K562 (cell line): ENCODE results near the gene CHD5. TPM values are rescaled to one million over a fixed set of nuclear protein-coding genes. Genes with fewer than 3 reads are reported as not detected.

ENCODE experiments used
- ATAC-seq: fragments of 200-7000 bp; cut with Tn5 transposase; 3 replicates; pipeline ENCODE4 v1.9.1; 2020; ENCODE audit warnings: moderate library complexity
- BruUV-seq: library from RNA; stranded (reverse); fragments of 400-500 nt; replicated peaks from 2 replicates; lab custom pipeline; 2021; lab: Mats Ljungman, UMichigan
- CTCF ChIA-PET: fragments of 300-600 bp; formaldehyde crosslinking; extraction: SDS; loops from one replicate; lab custom pipeline; 2021; ENCODE audit warnings: low intra/inter-chr PET ratio; lab: Yijun Ruan, JAX
- POLR2A ChIA-PET: fragments of 300-600, 350-650 bp; sonication (Branson Sonifier 250); formaldehyde crosslinking; extraction: SDS; loops from one replicate; lab custom pipeline; 2021; ENCODE audit warnings: antibody characterized with exemption, inconsistent platforms; lab: Yijun Ruan, JAX
- DNase-seq, 4 experiments: peaks; one replicate each; pipeline versions ENCODE4 v3.0.0 to v3.0.0-alpha.2; 2011 to 2018; ENCODE audit warnings: low spot score in 3 of 4, mixed read lengths in 3 of 4; ENCODE audit errors: extremely low read depth in 1 of 4
- FAIRE-seq: peaks from 2 replicates; lab custom pipeline; 2011; peaks lifted over from hg19 to GRCh38; lab: Jason Lieb, UNC
- H2AFZ ChIP-seq: 2 replicates; pipeline ENCODE4 v1.6.0; 2011; ENCODE audit warnings: low read depth, low read length, control low read depth, inconsistent platforms
- H3K27ac ChIP-seq: fragments of 200-600 bp; 3 replicates; pipeline ENCODE4 v1.8.0; 2011; ENCODE audit warnings: low read depth, mild to moderate bottlenecking, control low read depth, inconsistent platforms, low read length, moderate library complexity, mixed read lengths; ENCODE audit errors: extremely low read depth
- H3K27me3 ChIP-seq, 2 experiments: fragments of 300-600 bp in 1 of 2; 2 replicates in 1 of 2; 3 replicates in 1 of 2; pipeline versions ENCODE4 v1.6.0 to v1.8.0; 2011; ENCODE audit warnings: inconsistent platforms in 2 of 2, low read length in 2 of 2, mild to moderate bottlenecking in 1 of 2, mixed read lengths in 1 of 2, moderate library complexity in 1 of 2; ENCODE audit not compliant: control insufficient read depth in 2 of 2, insufficient read depth in 2 of 2
- H3K36me3 ChIP-seq: fragments of 300-600 bp; 3 replicates; pipeline ENCODE4 v1.8.0; 2011; ENCODE audit warnings: mild to moderate bottlenecking, low read length, inconsistent platforms; ENCODE audit not compliant: control insufficient read depth, insufficient read depth
- H3K4me1 ChIP-seq, 2 experiments: fragments of 200-600 bp in 1 of 2; replicated peaks in 1 of 2; 2 replicates in 1 of 2; 3 replicates in 1 of 2; pipeline versions ENCODE4 v1.5.1 to v1.8.0; 2011; ENCODE audit warnings: inconsistent platforms in 2 of 2, low read length in 2 of 2, mild to moderate bottlenecking in 1 of 2, mixed read lengths in 1 of 2, moderate library complexity in 1 of 2; ENCODE audit not compliant: control insufficient read depth in 2 of 2, insufficient read depth in 2 of 2
- H3K4me2 ChIP-seq: 2 replicates; pipeline ENCODE4 v1.6.1; 2011; ENCODE audit warnings: low read length, control low read depth, inconsistent platforms, mixed read lengths; ENCODE audit not compliant: insufficient read depth
- H3K4me3 ChIP-seq: fragments of 200-600 bp; sonication (generic), shearing (Covaris generic); 2 replicates; pipeline ENCODE4 v1.5.1; 2016; ENCODE audit warnings: control low read depth, inconsistent platforms
- H3K79me2 ChIP-seq: fragments of 200-600 bp; 3 replicates; pipeline ENCODE4 v1.8.0; 2011; ENCODE audit warnings: low read length, inconsistent platforms; ENCODE audit not compliant: control insufficient read depth, insufficient read depth
- H3K9ac ChIP-seq, 2 experiments: 2 replicates each; pipeline versions ENCODE4 v1.6.0 to v1.6.1; 2011; ENCODE audit warnings: low read depth in 2 of 2, low read length in 2 of 2, control low read depth in 1 of 2, inconsistent platforms in 1 of 2, mild to moderate bottlenecking in 1 of 2, mixed read lengths in 1 of 2; ENCODE audit not compliant: insufficient read depth in 1 of 2
- H3K9me1 ChIP-seq: one replicate; pipeline ENCODE4 v1.6.0; 2011; ENCODE audit warnings: inconsistent platforms, mild to moderate bottlenecking, low read length, moderate library complexity; ENCODE audit not compliant: control insufficient read depth, insufficient read depth
- H3K9me3 ChIP-seq: replicated peaks from 2 replicates; pipeline ENCODE4 v1.5.1; 2011; ENCODE audit warnings: low read depth, low read length, inconsistent platforms; ENCODE audit not compliant: control insufficient read depth, insufficient read depth
- H4K20me1 ChIP-seq: replicated peaks from 2 replicates; pipeline ENCODE4 v1.6.1; 2011; ENCODE audit warnings: low read length, inconsistent platforms, mixed read lengths; ENCODE audit not compliant: control insufficient read depth, insufficient read depth
- CREBBP ChIP-seq: IDR thresholded peaks from one replicate; pipeline ENCODE4 v1.6.1; 2012; ENCODE audit warnings: low read depth, mild to moderate bottlenecking, control low read depth, inconsistent platforms, low read length
- DIDO1 ChIP-seq: fragments of 450-650 bp; IDR thresholded peaks from 2 replicates; pipeline ENCODE4 v1.6.1; 2016; ENCODE audit warnings: low read depth, missing biosample characterization, missing genetic modification characterization
- ILF3 ChIP-seq: fragments of 450-650 bp; IDR thresholded peaks from 2 replicates; pipeline ENCODE4 v1.6.1; 2018; ENCODE audit warnings: antibody characterized with exemption, mild to moderate bottlenecking, moderate library complexity, borderline replicate concordance
- JUN ChIP-seq, 2 experiments: sonication (generic) in 1 of 2; formaldehyde crosslinking in 1 of 2; IDR thresholded peaks; 2 replicates each; pipeline versions ENCODE4 v1.6.1 to v1.8.0; 2012 to 2022; ENCODE audit warnings: borderline replicate concordance in 2 of 2, mild to moderate bottlenecking in 2 of 2, improper control_type of control experiment in 1 of 2, low read depth in 1 of 2, low read length in 1 of 2, missing genetic modification reagents in 1 of 2
- KHSRP ChIP-seq: fragments of 450-650 bp; IDR thresholded peaks from 2 replicates; pipeline ENCODE4 v1.6.1; 2017
- NCOA4 ChIP-seq: fragments of 450-650 bp; IDR thresholded peaks from 2 replicates; pipeline ENCODE4 v1.6.1; 2018; ENCODE audit warnings: mild to moderate bottlenecking; ENCODE audit not compliant: partially characterized antibody
- NR4A1 ChIP-seq, 2 experiments: fragments of 250-450 bp in 1 of 2; fragments of 450-650 bp in 1 of 2; sonication (Bioruptor Pico) in 1 of 2; IDR thresholded peaks; 2 replicates each; pipeline versions ENCODE4 v1.4.0 to v1.6.1; 2016 to 2020; ENCODE audit warnings: mild to moderate bottlenecking in 2 of 2, missing compliant biosample characterization in 1 of 2, missing genetic modification characterization in 1 of 2, moderate library complexity in 1 of 2
- POLR3A ChIP-seq: IDR thresholded peaks from 2 replicates; pipeline ENCODE4 v1.6.1; 2011; ENCODE audit warnings: borderline replicate concordance, mild to moderate bottlenecking, moderate library complexity; ENCODE audit not compliant: insufficient read length, insufficient read depth; ENCODE audit errors: extremely low read depth
- RAD21 ChIP-seq, 2 experiments: fragments of 250-450 bp in 1 of 2; fragments of 450-650 bp in 1 of 2; sonication (Bioruptor Pico) in 1 of 2; formaldehyde crosslinking in 1 of 2; IDR thresholded peaks in 1 of 2; conservative IDR thresholded peaks in 1 of 2; 2 replicates each; pipeline versions ENCODE4 v1.4.0 to v1.8.0; 2020 to 2022; ENCODE audit warnings: mild to moderate bottlenecking in 2 of 2, moderate library complexity in 1 of 2
- RCOR1 ChIP-seq, 2 experiments: IDR thresholded peaks; 2 replicates each; pipeline ENCODE4 v1.6.1; 2012; ENCODE audit warnings: low read depth in 2 of 2, low read length in 2 of 2, borderline replicate concordance in 1 of 2, improper control_type of control experiment in 1 of 2
- STAT5B ChIP-seq: fragments of 250-450 bp; sonication (Bioruptor Pico); IDR thresholded peaks from 2 replicates; pipeline ENCODE4 v1.8.0; 2021; ENCODE audit warnings: mild to moderate bottlenecking, inconsistent platforms
- U2AF1 ChIP-seq: fragments of 200-400 bp; formaldehyde crosslinking; optimal IDR thresholded peaks from 2 replicates; pipeline ENCODE3; 2017; ENCODE audit warnings: mild to moderate bottlenecking, low read depth, low read length, moderate library complexity
- ZFP36 ChIP-seq: fragments of 150-350 bp; IDR thresholded peaks from 2 replicates; pipeline ENCODE4 v1.6.1; 2018; ENCODE audit warnings: low read length, low read depth; ENCODE audit not compliant: partially characterized antibody
- ZNF197 ChIP-seq: fragments of 200-800 bp; sonication (Bioruptor generic); IDR thresholded peaks from 2 replicates; pipeline ENCODE4 v1.6.1; 2016; ENCODE audit warnings: low read depth, missing genetic modification characterization, missing compliant biosample characterization
- ZNF785 ChIP-seq: fragments of 250-450 bp; sonication (Bioruptor Pico); IDR thresholded peaks from 2 replicates; pipeline ENCODE4 v1.4.0; 2020; ENCODE audit warnings: mild to moderate bottlenecking
- WGBS: fragments of 100-300 bp; shearing (Covaris generic); methylation state at CpG from one replicate; pipeline ENCODE4 v1.1.6; 2016; ENCODE audit warnings: low coverage, mixed read lengths; ENCODE audit not compliant: insufficient coverage; ENCODE audit errors: missing lambda C conversion rate; 5-methylcytosine and 5-hydroxymethylcytosine counted together
- in situ Hi-C: fragments of 300-500 bp; cut with MboI; formaldehyde crosslinking; loops from 4 replicates; pipeline ENCODE4 v1.15.0; 2018; ENCODE audit warnings: inconsistent platforms, mixed read lengths
- intact Hi-C: fragments of 100-400 bp; cut with micrococcal nuclease; formaldehyde crosslinking; loops from 2 replicates; pipeline ENCODE4 v1.14.2; 2022
- polyA plus RNA-seq, 8 experiments: library from polyadenylated mRNA; depleted of rRNA in 4 of 8; stranded (reverse) in 5 of 8; unstranded in 3 of 8; fragments of >200 nt; fragmentation: Nextera tagmentation in 2 of 8; fragmentation: Illumina TruSeq in 1 of 8; extraction: Ambion mirVana in 2 of 8; extraction: Trizol in 1 of 8; gene quantifications; 2 replicates each; pipeline versions ENCODE4 v1.2.1 to v1.2.3, GENCODE V29; 2011 to 2014; ENCODE audit warnings: inconsistent platforms in 1 of 8, missing spikeins in 1 of 8
- total RNA-seq, 7 experiments: library from RNA; depleted of rRNA in 6 of 7; stranded (reverse); fragments of >200 nt in 6 of 7; fragmentation: Illumina TruSeq in 2 of 7; extraction: Trizol in 2 of 7; gene quantifications; 2 replicates each; pipeline versions ENCODE4 v1.2.1 to v1.2.3, GENCODE V29; 2011 to 2021; ENCODE audit warnings: low replicate concordance in 1 of 7
- TF ChIP-seq, protein P1 (sequence below): fragments of 200-800 bp; sonication (Bioruptor generic); IDR thresholded peaks from 2 replicates; pipeline ENCODE4 v1.6.1; 2016; ENCODE audit warnings: missing genetic modification characterization, missing compliant biosample characterization

The CHD5 gene
- total and polyA plus RNA-seq, 9 of the 15 experiments (the other 6 are each of a cell fraction or from before 2014, with no cell fraction given): 0.03 to 0.52 (median 0.11) TPM; not detected in 2

DNA sequence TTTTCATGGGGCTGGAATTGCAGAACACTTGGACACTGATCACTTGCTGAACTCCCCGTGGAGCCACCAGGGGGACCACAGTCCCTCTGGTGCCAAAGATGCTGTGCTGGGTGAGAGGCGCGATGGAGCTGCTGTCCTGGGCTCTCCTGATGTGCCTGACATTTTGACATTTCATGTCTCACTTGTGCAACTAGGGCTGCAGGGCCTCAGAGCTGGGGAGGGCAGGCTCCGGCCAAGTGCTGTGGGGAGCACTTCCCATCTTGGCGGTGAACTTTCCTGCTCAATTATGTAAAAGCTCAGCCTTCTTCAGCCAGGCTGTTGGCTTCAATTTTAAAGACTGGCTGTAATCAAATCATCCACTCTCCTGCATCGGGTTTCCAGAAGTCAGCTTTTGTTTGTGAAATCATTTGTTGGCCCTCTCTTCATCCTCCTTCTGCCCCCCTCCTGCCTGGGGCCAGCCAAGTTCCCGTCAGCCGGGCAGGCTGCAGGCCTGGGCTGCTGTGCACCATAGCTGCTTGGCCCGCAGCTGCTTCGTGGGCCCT lies 97.6 kb downstream of the CHD5 start:
- peak; percentile 84 for ATAC-seq
- BruUV-seq: no TSS peak
- DNase-seq: peak; percentile 52 to 65 (median 61)
- Histone ChIP-seq H3K4me2 (no peak overlapping the region), H3K4me1 (peaks cover 0 to 12% of the 10 kb centered on the region in 2 experiments; a peak in 1 of 5 replicates), H2AFZ (no peak overlapping the region), H3K27ac (no peak overlapping the region), H3K36me3 (no peaks in the 10 kb centered on the region), H3K9me1 (no peaks in the 10 kb centered on the region), H3K79me2 (no peaks in the 10 kb centered on the region), H3K9ac (no peak overlapping the region), H3K4me3 (no peak overlapping the region), H3K27me3 (peaks cover 88 to 96% of the 10 kb centered on the region in 2 experiments), H3K9me3 (no peaks in the 10 kb centered on the region), H4K20me1 (peaks cover 50% of the 10 kb centered on the region)
- ChIA-PET POLR2A (interaction anchor here (0.7 to 1.9 kb wide), 9 partner anchors 8 to 48 kb away, joined by 3 to 7 read pairs (median 4); no protein-coding TSS in a partner anchor), CTCF (no interaction called here)
- intact Hi-C loops (no loop called here), in situ Hi-C loops (no loop called here)
- peak; percentile 80 for FAIRE-seq
- WGBS: 17% methylated on average over 10 of the region's 10 CpGs
- TF ChIP-seq ZFP36: peak; percentile 14
- no peak for TF ChIP-seq STAT5B
- TF ChIP-seq DIDO1 (tag): no peak
- no peak for TF ChIP-seq ZNF785 (CRISPR knock-in tag)
- TF ChIP-seq JUN (IDR thresholded peaks at IDR 0.05; ENCODE audit: borderline replicate concordance, low read depth, low read length): no peak
- no peak for TF ChIP-seq JUN (CRISPR knock-in tag; IDR thresholded peaks at IDR 0.05; ENCODE audit: borderline replicate concordance)
- TF ChIP-seq ZNF197 (CRISPR knock-in tag): no peak
- no peak for TF ChIP-seq POLR3A
- peak in 1 of 2 experiments; percentile 39; a peak in 2 of 4 replicates for TF ChIP-seq RAD21 (CRISPR knock-in tag; conservative IDR thresholded peaks at IDR 0.05 in 1 of 2, IDR thresholded peaks at IDR 0.05 in 1 of 2)
- TF ChIP-seq RCOR1 (IDR thresholded peaks at IDR 0.05; ENCODE audit: borderline replicate concordance in 1 of 2, low read depth in 2 of 2, low read length in 2 of 2): no peak
- TF ChIP-seq, protein P1, sequence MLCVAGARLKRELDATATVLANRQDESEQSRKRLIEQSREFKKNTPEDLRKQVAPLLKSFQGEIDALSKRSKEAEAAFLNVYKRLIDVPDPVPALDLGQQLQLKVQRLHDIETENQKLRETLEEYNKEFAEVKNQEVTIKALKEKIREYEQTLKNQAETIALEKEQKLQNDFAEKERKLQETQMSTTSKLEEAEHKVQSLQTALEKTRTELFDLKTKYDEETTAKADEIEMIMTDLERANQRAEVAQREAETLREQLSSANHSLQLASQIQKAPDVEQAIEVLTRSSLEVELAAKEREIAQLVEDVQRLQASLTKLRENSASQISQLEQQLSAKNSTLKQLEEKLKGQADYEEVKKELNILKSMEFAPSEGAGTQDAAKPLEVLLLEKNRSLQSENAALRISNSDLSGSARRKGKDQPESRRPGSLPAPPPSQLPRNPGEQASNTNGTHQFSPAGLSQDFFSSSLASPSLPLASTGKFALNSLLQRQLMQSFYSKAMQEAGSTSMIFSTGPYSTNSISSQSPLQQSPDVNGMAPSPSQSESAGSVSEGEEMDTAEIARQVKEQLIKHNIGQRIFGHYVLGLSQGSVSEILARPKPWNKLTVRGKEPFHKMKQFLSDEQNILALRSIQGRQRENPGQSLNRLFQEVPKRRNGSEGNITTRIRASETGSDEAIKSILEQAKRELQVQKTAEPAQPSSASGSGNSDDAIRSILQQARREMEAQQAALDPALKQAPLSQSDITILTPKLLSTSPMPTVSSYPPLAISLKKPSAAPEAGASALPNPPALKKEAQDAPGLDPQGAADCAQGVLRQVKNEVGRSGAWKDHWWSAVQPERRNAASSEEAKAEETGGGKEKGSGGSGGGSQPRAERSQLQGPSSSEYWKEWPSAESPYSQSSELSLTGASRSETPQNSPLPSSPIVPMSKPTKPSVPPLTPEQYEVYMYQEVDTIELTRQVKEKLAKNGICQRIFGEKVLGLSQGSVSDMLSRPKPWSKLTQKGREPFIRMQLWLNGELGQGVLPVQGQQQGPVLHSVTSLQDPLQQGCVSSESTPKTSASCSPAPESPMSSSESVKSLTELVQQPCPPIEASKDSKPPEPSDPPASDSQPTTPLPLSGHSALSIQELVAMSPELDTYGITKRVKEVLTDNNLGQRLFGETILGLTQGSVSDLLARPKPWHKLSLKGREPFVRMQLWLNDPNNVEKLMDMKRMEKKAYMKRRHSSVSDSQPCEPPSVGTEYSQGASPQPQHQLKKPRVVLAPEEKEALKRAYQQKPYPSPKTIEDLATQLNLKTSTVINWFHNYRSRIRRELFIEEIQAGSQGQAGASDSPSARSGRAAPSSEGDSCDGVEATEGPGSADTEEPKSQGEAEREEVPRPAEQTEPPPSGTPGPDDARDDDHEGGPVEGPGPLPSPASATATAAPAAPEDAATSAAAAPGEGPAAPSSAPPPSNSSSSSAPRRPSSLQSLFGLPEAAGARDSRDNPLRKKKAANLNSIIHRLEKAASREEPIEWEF (CRISPR knock-in tag): no peak
- TF ChIP-seq NCOA4: no peak
- TF ChIP-seq CREBBP: no peak
- no peak for TF ChIP-seq NR4A1 (CRISPR knock-in tag; IDR thresholded peaks at IDR 0.05)
- TF ChIP-seq NR4A1 (tag; IDR thresholded peaks at IDR 0.05): no peak
- no peak for TF ChIP-seq ILF3
- no peak for TF ChIP-seq KHSRP
- no peak for TF ChIP-seq U2AF1
